Spleen (tissue), 11 donors: ENCODE data around the gene PLS1. TPM values are rescaled to one million over a fixed set of nuclear protein-coding genes. Genes with fewer than 3 reads are reported as not detected.

Experiments used
- DNase-seq: peaks from one replicate; pipeline ENCODE4 v3.0.0-alpha.2; 2020
- H3K27ac ChIP-seq, 8 donors: fragments of 200-600 bp; sonication (generic) in 7 of 8; 1 replicate in 4 of 8; 2 replicates in 4 of 8; pipeline versions ENCODE4 v1.5.0 to v1.8.0; 2016 to 2021; ENCODE audit warnings: inconsistent platforms in 4 of 8, mild to moderate bottlenecking in 4 of 8, moderate library complexity in 1 of 8
- H3K27me3 ChIP-seq, 7 donors: fragments of 200-600 bp; sonication (generic) in 6 of 7; replicated peaks in 1 of 7; 1 replicate in 4 of 7; 2 replicates in 3 of 7; pipeline versions ENCODE4 v1.5.0 to v1.8.0; 2016 to 2021; ENCODE audit warnings: inconsistent platforms in 3 of 7, mild to moderate bottlenecking in 1 of 7
- H3K36me3 ChIP-seq, 6 donors: fragments of 200-600 bp; sonication (generic) in 5 of 6; 1 replicate in 4 of 6; 2 replicates in 2 of 6; pipeline versions ENCODE4 v1.5.0 to v1.8.0; 2016 to 2021; ENCODE audit warnings: inconsistent platforms in 2 of 6
- H3K4me1 ChIP-seq, 6 donors: fragments of 200-600 bp; sonication (generic) in 5 of 6; 1 replicate in 3 of 6; 2 replicates in 3 of 6; pipeline versions ENCODE4 v1.5.0 to v1.8.0; 2016 to 2021; ENCODE audit warnings: inconsistent platforms in 3 of 6
- H3K4me3 ChIP-seq, 8 donors: fragments of 200-600 bp; sonication (generic) in 7 of 8; 1 replicate in 4 of 8; 2 replicates in 4 of 8; pipeline versions ENCODE4 v1.5.0 to v1.8.0; 2016 to 2021; ENCODE audit warnings: inconsistent platforms in 4 of 8, mild to moderate bottlenecking in 4 of 8, moderate library complexity in 2 of 8
- H3K9me3 ChIP-seq, 8 donors: fragments of 200-600 bp; sonication (generic) in 7 of 8; 1 replicate in 4 of 8; 2 replicates in 4 of 8; pipeline versions ENCODE4 v1.5.0 to v1.8.0; 2016 to 2021; ENCODE audit warnings: inconsistent platforms in 4 of 8
- CTCF ChIP-seq, 11 experiments: fragments of 200-600 bp in 7 of 11; fragments of 450-650 bp in 4 of 11; sonication (generic) in 4 of 11; IDR thresholded peaks in 8 of 11; conservative IDR thresholded peaks in 3 of 11; 1 replicate in 7 of 11; 2 replicates in 4 of 11; pipeline versions ENCODE4 v1.4.0 to v1.8.0; 2016 to 2021; ENCODE audit warnings: antibody characterized with exemption in 11 of 11, inconsistent platforms in 4 of 11, mild to moderate bottlenecking in 1 of 11
- POLR2A ChIP-seq, 3 donors: fragments of 450-650 bp; IDR thresholded peaks; one replicate each; pipeline ENCODE4 v1.5.1; 2017; ENCODE audit warnings: antibody characterized with exemption in 3 of 3, mild to moderate bottlenecking in 1 of 3
- POLR2AphosphoS5 ChIP-seq, 3 donors: sonication (generic); formaldehyde crosslinking; IDR thresholded peaks; one replicate each; pipeline ENCODE4 v1.5.1; 2017; ENCODE audit warnings: antibody characterized with exemption in 3 of 3
- WGBS, 5 donors: extraction: QIAGEN DNeasy Blood & Tissue Kit in 3 of 5; methylation state at CpG; one replicate each; pipeline versions ENCODE4 v1.1.5 to v1.1.7; 2013 to 2018; 5-methylcytosine and 5-hydroxymethylcytosine counted together
- intact Hi-C: fragments of 100-400 bp; cut with DNase I; formaldehyde crosslinking; loops from one replicate; pipeline ENCODE4 v1.15.0; 2023; ENCODE audit warnings: low total_unique reads
- polyA plus RNA-seq, 3 donors: library from polyadenylated mRNA; stranded (reverse); fragments of 200-250 nt; gene quantifications; one replicate each; pipeline ENCODE4 v1.2.1, GENCODE V29; 2013
- total RNA-seq, 7 donors: library from RNA; depleted of rRNA in 3 of 7; stranded (reverse); fragments of >200 nt in 3 of 7; fragmentation: NEBNext Ultra II Directional in 4 of 7; extraction: Animal tissue kit (Norgen Biotek cat#: 25700) in 4 of 7; gene quantifications; one replicate each; pipeline versions ENCODE4 v1.1.0 to v1.2.1, GENCODE V29; 2016 to 2021
- donor health status: healthy with polysubstance abuse.
- donor health status: DM: no; HTN: no; CAD: no; lungs with moderate emphysema.
- donor health status: DM: no; HTN: no; CAD: no.
- donor health status: Bipolar disorder and iron deficiency.
- donor health status: healthy.
- donor health status: DM: no; HTN: no; CAD: no.
- donor health status: DM: yes; HTN: yes; CAD: no.

PLS1 gene
- total and polyA plus RNA-seq, 10 donors = 0.09 to 3.0 (median 1.2) TPM

GRCh38 chr3:142638291-142638690, 42.1 kb downstream of the PLS1 start:
- WGBS, 5 donors = 77 to 80% (median 80%) methylated on average over 2 of the region's 2 CpGs
- no peak for TF ChIP-seq CTCF (IDR thresholded peaks at IDR 0.05 in 8 of 11, conservative IDR thresholded peaks at IDR 0.05 in 3 of 11)
- TF ChIP-seq POLR2A (IDR thresholded peaks at IDR 0.05) = no peak
- no peak for TF ChIP-seq POLR2AphosphoS5 (IDR thresholded peaks at IDR 0.05)
- intact Hi-C loops = no loop called here

GRCh38 chr3:142641504-142641903, 45.3 kb downstream of the PLS1 start:
- H3K9me3 ChIP-seq = no peaks in the 10 kb centered on the region
- H3K27ac ChIP-seq = no peak overlapping the region
- intact Hi-C loops = no loop called here
- H3K27me3 ChIP-seq = no peaks in the 10 kb centered on the region
- no peaks in the 10 kb centered on the region for H3K4me1 ChIP-seq
- no peak overlapping the region for H3K4me3 ChIP-seq
- no peak for DNase-seq
- WGBS, 5 donors = 53 to 82% (median 70%) methylated on average over 3 of the region's 3 CpGs
- no peaks in the 10 kb centered on the region for H3K36me3 ChIP-seq
- TF ChIP-seq POLR2A (IDR thresholded peaks at IDR 0.05) = no peak
- no peak for TF ChIP-seq POLR2AphosphoS5 (IDR thresholded peaks at IDR 0.05)
- TF ChIP-seq CTCF (IDR thresholded peaks at IDR 0.05 in 8 of 11, conservative IDR thresholded peaks at IDR 0.05 in 3 of 11) = no peak

More at GRCh38 chr3:142638291-142638690, 42.1 kb downstream of the PLS1 start:
- Histone ChIP-seq H3K4me1 (no peaks in the 10 kb centered on the region), H3K4me3 (no peak overlapping the region), H3K9me3 (no peaks in the 10 kb centered on the region), H3K36me3 (no peaks in the 10 kb centered on the region), H3K27me3 (no peaks in the 10 kb centered on the region), H3K27ac (no peak overlapping the region)
- DNase-seq = no peak

- H3K4me3 ChIP-seq = no peak overlapping the region
- no peaks in the 10 kb centered on the region for H3K36me3 ChIP-seq
- no peak for TF ChIP-seq POLR2A (IDR thresholded peaks at IDR 0.05)
- no peak for TF ChIP-seq POLR2AphosphoS5 (IDR thresholded peaks at IDR 0.05)
- TF ChIP-seq CTCF (IDR thresholded peaks at IDR 0.05 in 8 of 11, conservative IDR thresholded peaks at IDR 0.05 in 3 of 11) = no peak
- no peak overlapping the region for H3K27ac ChIP-seq
- H3K9me3 ChIP-seq = no peaks in the 10 kb centered on the region
- no peaks in the 10 kb centered on the region for H3K4me1 ChIP-seq
- no peak for DNase-seq
- H3K27me3 ChIP-seq = no peaks in the 10 kb centered on the region
- intact Hi-C loops = no loop called here
Observed at GRCh38 chr3:142642956-142643355, 46.8 kb downstream of the PLS1 start.

GRCh38 chr3:142644502-142644901, 48.3 kb downstream of the PLS1 start:
- Histone ChIP-seq H3K4me3 (no peak overlapping the region), H3K36me3 (no peaks in the 10 kb centered on the region), H3K4me1 (no peaks in the 10 kb centered on the region), H3K27ac (no peak overlapping the region), H3K9me3 (no peaks in the 10 kb centered on the region), H3K27me3 (no peaks in the 10 kb centered on the region)
- no peak for DNase-seq
- WGBS, 5 donors = 78 to 96% (median 81%) methylated on average over 6 of the region's 6 CpGs
- intact Hi-C loops = no loop called here
- TF ChIP-seq POLR2AphosphoS5 (IDR thresholded peaks at IDR 0.05) (no peak), CTCF (IDR thresholded peaks at IDR 0.05 in 8 of 11, conservative IDR thresholded peaks at IDR 0.05 in 3 of 11) (no peak), POLR2A (IDR thresholded peaks at IDR 0.05) (no peak)
